G401 (cell line): ENCODE measurements around the gene PRKN. TPM values are rescaled to one million over a fixed set of nuclear protein-coding genes. Genes with fewer than 3 reads are reported as not detected.

ENCODE experiments used
- DNase-seq: peaks from one replicate; pipeline ENCODE4 v3.0.0-alpha.2; 2015; ENCODE audit warnings: low spot score
- in situ Hi-C: cut with HindIII; loops from 2 replicates; pipeline ENCODE4 v1.10.0; 2016; ENCODE audit warnings: low sequenced_read_pairs, mixed read lengths
- total RNA-seq: library from RNA; depleted of rRNA; stranded (reverse); fragments of >200 nt; shearing (Covaris generic); gene quantifications from 2 replicates; pipeline ENCODE4 v1.2.3, GENCODE V29; 2014

Gene PRKN
- total RNA-seq, 1 experiment from 2014 or later: 1.1 TPM

DNA sequence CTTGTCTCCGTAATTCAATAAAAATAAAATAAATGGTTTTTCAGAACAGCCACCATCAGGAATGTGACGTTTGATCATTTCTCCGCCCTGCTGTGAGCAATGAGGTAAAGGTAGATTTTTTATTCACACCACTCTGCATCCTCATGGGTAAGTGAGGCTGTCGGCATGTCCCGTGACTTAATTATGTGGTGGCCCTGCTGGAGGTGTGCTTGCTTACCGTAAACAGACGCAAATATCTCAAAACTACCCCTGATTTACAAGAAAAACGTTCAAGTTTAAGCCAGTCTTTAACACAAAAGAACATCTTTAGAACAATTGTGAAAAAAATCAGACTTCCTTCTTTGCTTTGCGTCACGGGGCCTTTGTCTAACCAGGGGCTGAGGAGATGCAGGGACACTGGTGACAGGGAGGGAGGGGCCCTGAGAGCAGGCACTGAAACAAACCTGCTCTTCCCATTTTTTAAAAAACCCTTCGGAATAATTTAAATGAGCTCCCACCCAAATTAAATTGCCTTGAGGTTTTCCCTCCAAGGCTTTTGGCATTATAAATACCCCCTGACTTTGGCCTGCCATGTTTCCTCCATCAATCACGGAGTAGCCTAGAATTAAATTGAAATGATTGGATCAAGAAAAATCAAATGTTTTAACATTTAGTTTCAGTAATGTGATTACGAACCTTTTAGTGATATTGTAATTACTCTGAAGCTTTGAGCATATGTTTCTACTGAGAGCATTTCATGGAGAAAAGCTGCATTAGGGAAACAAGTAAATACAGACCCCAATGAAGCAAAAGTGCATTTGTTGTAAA, 13.4 kb downstream of the PRKN start:
- in situ Hi-C loops: no loop called here

DNA sequence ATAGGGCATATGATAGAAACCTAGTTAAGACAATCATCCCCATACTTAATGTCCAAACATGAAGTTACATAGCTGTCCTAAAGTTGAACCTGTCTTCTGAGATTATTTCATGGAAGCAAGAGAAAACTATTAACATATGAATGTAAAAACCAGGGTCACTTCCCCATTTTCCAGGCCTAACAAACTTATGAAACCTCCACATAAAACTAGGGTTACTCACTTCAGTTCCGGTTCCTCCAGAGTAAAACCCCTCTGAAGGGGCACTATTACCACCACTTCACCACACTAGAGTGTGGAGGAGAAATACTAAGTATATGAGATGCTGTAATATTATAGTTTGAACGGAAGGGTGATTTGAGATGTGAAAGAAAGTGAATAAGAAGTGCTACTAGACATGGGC, 14.9 kb downstream of the PRKN start:
- DNase-seq: no peak
- in situ Hi-C loops: no loop called here

More for the DNA sequence above, 13.4 kb downstream of the PRKN start:
- DNase-seq: no peak

DNA sequence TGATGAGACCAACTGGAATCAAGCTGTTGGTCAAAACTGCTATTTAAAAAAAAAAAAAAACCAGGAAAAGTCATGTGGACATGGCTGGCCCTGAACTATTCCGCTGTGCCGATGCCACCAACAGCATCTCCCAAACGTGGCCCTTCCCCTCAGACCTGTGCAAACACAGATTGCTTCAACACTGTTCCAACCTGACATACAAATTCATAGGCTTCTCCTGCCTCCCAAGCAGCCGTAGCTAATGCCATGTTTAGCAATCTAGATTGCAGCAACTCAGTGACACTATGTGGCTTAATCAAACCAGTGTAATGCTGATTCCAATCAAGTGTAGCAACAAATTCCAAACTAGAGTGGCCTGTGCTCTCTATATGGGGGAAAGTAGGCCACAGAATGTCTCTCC, 16.2 kb downstream of the PRKN start:
- in situ Hi-C loops: no loop called here
- no peak for DNase-seq

DNA sequence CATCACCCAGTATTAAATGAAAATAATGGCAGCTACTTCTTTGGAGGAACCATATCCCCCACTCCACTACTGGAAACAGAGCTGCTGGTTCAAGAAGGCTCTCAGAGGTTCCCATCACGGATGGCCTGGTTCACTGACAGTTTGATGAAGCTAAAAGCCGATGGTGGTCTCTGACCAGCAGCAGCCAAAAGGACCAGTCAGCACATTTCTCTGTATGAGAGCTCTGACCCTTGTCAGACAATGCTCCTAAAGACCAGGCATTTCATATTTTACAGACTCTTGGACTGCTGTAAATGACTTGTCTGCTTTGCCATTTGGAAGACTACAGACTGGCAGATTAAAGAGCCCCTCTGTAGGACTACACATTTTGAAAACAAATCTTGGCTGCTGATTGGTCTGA, 16.6 kb downstream of the PRKN start:
- in situ Hi-C loops: no loop called here
- DNase-seq: no peak

DNA sequence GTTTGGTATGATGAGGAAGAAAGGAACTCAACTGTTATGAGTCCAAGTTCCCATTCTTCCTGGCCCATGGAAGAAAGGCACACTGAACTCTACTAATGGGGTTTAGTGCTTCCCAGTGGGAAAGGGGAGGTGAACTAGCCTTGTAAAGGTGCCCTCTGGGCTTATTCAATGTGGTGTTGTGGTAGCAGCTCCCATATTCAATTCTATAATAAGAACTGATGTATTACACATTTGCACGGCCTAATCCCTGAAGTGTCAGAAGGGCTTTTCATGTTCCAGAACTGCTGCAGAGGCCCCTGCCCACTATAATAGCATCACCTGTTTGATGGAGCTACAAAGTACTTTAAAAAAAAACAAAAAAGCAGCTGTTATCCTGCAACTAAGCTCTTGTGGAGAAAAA, 17.1 kb downstream of the PRKN start:
- in situ Hi-C loops: no loop called here
- DNase-seq: no peak

DNA sequence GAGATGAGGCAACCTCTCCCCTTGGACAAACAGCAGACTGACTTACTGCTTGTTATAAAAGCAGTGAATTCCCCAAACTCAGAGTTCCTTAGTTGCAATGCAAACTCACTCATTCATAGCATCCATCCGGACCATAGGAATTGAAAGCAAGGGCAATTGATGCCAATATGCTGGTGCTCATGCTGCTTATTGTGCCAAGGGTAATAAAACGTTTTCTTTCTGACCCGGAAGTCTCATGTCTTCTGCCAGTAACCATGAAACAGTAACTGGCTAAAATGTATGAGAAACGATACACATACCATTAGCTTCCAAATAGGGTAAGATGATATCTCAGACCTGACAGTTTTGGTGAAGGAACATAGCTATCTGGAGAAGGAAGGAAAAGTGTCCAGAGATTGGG, 18.1 kb downstream of the PRKN start:
- DNase-seq: no peak
- in situ Hi-C loops: no loop called here

DNA sequence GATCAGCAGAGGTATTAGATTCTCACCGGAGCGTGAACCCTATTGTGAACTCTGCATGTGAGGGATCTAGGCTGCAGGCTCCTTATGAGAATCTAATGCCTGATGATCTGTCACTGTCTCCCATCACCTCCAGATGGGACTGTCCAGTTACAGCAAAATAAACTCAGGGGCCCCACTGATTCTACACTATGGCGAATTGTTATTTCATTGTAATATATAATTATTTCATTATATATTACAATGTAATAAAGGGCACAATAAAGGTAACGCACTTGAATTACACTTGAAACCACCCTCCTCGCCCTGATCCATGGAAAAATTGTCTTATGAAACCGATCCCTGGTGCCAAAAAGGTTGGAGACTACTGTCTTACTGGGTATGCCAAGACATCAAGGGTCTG, 18.6 kb downstream of the PRKN start:
- in situ Hi-C loops: no loop called here
- no peak for DNase-seq

DNA sequence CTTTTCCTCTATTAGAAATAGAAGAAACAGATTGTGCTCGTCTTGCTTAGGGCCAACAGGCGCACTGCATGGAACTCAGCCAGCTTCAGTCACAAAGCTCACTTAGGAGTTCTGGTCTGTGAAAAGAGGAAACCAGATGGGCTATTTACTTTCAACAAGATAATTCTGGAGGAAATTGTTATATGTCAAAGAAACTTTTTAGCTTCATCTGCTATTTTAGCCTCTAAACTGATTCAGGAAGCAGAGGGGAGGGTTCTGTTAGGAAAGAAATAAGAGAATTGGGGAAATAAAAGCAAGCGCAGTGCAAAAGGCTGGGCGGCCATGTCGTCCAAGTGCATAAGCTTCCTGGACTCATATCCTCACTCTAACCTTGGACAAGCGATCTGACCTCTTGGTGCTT, 21.3 kb downstream of the PRKN start:
- peak; percentile 87 for DNase-seq
- in situ Hi-C loops: no loop called here

DNA sequence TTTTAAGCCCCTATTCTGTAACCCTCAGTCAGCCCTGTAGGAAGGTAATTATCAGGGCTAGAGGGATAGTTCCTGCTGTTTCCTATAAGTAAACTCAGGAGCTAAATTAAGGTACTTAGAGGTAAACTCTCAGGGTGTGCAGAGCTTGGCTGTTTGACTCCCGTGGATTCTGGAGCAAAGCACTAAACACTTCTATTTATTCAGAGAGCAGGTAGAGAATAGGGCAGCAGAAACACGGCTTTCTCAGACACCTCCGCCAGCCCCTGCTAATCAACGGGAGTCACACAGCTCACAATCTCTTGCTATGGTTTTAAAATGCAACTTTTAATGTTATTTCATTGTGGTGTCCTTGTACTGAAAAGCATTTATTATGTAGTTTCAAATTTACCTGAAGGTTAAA, 21.8 kb downstream of the PRKN start:
- in situ Hi-C loops: no loop called here
- peak; percentile 17 for DNase-seq

DNA sequence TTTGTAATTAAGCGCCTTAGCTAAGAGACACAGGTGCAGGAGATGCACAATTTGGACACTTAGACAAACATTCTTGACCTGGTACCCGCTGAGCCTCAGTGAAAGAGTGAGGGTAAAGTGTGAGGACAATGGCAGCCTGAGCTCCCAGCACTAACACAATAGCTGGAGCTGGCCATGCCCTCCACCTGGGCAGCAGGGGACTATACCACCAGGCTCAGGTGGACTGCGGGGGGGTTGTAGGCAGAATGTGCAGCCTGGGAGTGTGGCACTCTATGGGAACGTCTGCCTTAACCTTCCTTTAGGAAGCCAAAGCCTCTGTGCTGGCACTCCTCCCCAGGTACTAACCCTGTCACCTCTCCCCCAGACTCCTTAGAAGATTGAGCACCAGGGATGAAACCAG, 23.6 kb downstream of the PRKN start:
- in situ Hi-C loops: no loop called here
- DNase-seq: no peak

DNA sequence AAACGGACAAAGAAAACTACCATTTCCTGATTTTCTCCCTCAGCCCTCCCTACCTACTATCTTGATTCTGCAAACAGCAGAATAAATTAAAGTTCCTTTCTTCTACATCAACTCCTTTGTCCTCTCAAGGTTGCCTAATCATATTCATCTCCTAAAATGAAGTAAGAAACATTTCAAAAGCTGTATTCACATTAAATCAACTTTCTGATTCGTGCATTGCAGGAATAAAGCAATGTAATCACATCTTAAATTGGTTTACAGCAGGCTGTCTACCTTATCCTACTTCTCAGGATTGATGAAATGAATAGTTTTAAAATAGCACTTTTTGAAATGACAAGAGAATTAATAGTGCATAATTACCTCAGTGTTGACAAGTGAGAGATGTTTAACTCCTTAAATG, 25.1 kb downstream of the PRKN start:
- DNase-seq: no peak
- in situ Hi-C loops: no loop called here

DNA sequence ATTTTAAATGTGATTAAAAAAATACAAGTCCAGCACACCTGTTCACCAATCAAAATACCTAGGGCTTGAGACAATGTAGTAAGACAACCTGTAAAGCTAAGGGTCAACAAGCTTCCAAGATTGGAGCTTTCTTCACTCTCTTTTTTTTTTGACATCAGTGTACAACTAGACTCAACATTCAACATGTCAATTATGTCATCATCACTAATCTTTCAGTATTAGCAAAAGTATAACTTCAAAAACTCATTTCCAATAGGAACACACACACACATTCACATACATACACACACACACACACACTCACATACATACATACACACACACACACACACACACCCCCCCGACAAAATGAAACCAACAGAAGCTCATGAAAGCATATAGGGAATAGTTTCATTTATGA, 26.0 kb downstream of the PRKN start:
- in situ Hi-C loops: no loop called here

DNA sequence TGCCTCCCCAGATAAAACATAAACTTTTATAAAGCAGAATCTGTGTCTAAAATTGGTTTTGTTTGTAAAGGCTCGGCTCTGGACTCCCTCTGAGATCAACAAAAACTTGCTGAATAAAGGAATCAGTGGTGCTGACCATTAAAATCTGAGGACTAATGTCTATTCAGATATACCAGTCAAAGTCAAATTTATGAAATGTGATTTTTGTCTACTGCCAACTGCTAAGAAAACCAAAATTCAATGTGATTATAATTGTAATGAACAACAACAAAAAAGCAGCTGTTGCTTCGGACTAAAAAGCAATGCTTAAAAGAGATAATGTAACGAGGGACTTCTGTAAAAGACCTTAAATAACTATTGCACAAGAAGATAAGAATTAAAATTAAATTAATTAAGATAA, 26.6 kb downstream of the PRKN start:
- in situ Hi-C loops: no loop called here
- DNase-seq: no peak

More for the DNA sequence above, 26.0 kb downstream of the PRKN start:
- no peak for DNase-seq

DNA sequence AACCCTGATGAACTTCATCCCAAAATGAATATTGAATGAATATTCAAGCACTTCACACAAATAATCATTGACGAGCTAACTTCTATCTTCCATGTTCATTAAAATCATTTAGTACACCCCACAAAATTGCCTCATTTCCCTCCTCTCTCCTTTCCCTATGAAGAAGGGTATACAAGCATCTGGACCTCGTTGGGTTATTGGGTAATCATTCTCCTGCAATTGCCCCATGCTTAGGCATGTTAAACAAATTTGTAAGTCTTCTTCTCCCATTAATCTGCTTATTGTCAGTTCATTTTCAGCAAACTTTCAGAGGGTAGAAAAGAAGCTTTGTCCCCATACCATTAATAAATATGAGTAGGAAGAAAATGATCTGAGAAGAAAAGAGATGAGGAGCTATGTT, 27.6 kb downstream of the PRKN start:
- DNase-seq: no peak
- in situ Hi-C loops: no loop called here

DNA sequence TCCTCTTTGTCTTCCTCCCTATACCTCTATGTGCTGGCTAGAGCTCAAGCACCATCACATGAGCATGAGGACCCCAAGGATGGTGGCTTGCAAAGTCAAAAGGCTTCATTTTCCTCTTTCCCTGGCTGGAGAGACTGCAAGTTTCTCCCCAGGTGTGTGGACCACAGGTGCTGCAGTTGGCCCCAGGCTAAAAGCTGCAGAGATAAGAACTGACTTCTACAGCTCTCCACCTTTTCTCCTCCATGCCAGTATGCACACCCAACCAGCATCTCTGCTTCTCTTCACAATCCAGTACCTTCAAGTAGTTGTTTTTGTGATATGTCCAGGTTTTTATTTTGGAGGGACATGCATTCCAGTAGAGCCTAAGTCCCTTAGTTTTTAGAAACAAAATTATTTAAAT, 29.1 kb downstream of the PRKN start:
- DNase-seq: no peak
- in situ Hi-C loops: no loop called here

DNA sequence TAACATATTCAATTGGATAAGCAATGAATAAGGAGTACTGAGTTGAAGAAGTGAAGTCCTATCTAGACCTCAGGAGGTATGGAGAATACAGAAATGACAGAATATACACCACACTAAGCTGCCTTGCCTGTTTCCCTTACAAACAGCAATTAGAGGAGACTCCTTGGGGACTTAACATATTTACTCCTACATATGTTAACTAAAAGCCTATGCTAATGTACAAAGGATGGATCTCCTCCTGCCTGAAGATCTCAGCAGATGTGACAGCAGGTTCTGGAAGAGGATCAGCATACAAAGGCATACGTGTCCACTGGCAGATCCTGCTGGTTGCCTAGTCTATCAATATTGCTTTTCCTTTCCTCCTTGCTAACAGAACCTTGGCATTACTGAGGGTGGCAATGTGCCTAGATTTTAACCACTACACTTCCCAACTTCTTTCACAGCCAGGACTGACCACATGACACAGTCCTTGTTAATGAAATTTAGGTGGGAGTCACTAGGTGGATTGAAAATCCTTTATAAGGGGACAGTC, 29.6 kb downstream of the PRKN start:
- in situ Hi-C loops: no loop called here
- DNase-seq: no peak

DNA sequence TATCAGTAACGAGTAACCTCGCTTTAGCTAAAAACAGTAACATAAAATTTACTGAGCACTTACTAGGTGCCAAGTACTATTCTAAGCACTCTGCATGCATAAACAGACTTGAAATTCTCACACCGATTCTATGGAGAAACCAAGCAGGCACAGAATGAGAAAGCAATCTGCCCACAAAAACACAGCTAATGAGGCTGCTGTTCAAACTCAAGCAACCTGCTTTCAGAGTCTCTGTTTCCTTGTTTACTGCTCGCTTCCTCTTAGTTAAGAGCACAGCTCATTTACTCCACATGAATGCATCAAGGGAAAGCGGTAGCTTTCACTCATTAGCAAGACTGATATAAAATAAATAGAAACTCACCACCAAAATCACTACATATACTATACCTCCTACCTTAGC, 37.4 kb downstream of the PRKN start:
- in situ Hi-C loops: no loop called here

DNA sequence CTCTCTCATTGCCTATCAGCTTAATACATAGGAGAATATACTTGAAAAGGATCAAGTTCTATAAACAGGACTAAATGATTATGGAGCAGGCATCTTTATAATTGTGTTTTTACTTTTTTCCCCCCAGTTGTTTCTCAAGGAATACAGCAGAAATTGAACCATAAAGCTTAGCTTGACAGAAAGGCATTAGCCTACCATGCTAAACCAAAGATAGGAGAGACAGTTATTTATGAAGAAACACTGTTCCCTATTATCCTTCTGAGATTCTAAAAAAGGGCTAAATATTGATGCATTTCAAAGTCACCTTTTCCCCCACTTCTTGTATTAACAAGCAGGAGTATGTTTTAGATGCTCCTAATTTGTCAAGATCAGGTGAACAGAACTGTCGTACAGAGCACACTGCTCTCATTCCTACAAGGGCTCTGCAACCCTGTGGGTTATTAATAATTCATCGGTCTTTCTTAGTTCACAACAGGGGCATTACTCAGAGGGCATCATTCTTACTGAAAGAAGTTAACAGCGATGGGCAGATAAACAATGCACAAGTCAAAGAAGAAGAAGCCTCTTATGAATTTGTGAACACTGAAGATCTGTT, 38.7 kb downstream of the PRKN start:
- in situ Hi-C loops: no loop called here
- DNase-seq: no peak

More for the DNA sequence above, 37.4 kb downstream of the PRKN start:
- no peak for DNase-seq

DNA sequence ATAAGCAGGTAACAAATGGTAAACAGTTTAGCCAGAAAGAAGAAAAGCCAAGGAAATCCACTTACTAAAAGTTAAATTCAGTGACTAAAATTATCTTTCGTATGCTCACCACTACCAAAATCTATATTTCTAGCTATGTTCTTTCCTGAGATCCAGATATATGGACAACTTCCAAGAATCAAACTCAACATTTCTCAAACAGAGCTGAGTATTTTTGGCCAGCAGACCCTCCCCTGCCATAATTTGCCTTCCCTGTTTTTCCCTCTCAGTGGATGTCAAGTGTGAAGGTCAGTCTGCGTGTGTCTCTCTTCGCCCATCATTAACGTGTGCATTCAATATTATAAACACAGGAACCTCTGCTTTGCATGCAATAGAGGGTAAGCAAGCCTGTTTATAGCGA, 42.0 kb downstream of the PRKN start:
- in situ Hi-C loops: no loop called here
- no peak for DNase-seq

DNA sequence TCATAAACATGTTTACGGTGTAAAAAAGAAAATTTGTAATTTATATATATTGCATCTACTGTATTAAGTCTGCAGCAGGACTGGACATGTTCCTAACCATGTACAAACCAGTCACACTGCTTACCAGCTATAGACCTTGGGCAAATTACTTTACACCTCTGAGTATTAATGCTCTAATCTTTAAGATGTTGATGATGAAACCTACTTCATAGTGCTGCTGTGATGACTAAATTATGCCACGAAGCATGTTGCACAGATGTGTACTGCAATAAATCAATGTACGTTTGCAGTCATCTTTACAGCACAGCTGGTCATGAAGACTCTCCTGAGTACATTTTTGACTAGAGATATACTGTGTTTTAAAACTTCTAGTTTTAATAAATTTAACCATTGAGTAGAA, 42.6 kb downstream of the PRKN start:
- DNase-seq: no peak
- in situ Hi-C loops: no loop called here

DNA sequence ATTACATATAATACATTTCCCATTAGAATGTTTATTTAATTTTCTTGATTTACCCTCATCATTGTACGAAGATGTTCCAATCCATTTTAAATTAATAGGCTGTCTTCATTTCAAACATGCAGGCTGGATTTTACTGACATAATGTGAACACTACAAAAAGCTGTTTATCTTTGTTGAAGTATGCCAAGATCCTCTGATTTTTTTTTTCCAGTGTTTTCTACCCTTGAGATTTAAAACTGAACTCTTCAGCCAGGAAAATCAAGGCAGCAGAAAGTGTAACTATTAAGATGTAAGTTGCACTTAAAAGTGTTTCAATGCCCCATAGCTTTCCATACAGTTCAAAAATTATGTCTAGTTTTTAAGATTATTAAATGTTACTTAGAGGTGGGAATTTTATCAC, 43.5 kb downstream of the PRKN start:
- no peak for DNase-seq
- in situ Hi-C loops: no loop called here
